Peyer's patch (tissue), 4 donors: Measurements from ENCODE around the gene CDKN2B.

Experiments
- POLR2A ChIP-seq, 2 donors: fragments of 450-650 bp; IDR thresholded peaks; one replicate each; pipeline ENCODE4 v1.5.1; 2017; ENCODE audit warnings: antibody characterized with exemption in 2 of 2, mild to moderate bottlenecking in 2 of 2, moderate library complexity in 2 of 2
- TF ChIP-seq, protein P1 (sequence below), 6 experiments: fragments of 450-650 bp in 4 of 6; fragments of 200-600 bp in 2 of 6; sonication (generic) in 1 of 6; IDR thresholded peaks; one replicate each; pipeline ENCODE4 v1.5.1; 2017 to 2019; ENCODE audit warnings: antibody characterized with exemption in 6 of 6, mild to moderate bottlenecking in 3 of 6, moderate library complexity in 1 of 6

DNA sequence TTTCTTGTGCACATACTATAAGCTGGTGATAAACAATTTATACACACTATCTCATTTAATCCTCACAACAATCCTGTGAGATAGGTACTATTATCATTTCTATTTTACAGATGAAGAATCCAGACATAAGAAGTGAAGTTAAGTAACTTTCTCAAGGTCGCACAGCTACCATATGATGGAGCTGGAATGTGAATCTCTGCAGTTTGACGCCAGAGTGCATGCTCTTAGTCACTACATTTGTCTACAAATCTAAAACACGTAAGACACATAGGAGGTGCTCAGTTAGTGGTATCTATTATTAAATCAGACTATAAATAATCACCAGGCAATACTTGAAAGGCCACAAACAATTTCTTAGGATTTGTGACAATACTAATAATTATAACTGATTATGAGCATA lies 45.0 kb upstream of the CDKN2B start:
- TF ChIP-seq, protein P1, sequence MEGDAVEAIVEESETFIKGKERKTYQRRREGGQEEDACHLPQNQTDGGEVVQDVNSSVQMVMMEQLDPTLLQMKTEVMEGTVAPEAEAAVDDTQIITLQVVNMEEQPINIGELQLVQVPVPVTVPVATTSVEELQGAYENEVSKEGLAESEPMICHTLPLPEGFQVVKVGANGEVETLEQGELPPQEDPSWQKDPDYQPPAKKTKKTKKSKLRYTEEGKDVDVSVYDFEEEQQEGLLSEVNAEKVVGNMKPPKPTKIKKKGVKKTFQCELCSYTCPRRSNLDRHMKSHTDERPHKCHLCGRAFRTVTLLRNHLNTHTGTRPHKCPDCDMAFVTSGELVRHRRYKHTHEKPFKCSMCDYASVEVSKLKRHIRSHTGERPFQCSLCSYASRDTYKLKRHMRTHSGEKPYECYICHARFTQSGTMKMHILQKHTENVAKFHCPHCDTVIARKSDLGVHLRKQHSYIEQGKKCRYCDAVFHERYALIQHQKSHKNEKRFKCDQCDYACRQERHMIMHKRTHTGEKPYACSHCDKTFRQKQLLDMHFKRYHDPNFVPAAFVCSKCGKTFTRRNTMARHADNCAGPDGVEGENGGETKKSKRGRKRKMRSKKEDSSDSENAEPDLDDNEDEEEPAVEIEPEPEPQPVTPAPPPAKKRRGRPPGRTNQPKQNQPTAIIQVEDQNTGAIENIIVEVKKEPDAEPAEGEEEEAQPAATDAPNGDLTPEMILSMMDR (IDR thresholded peaks at IDR 0.05), result no peak
- TF ChIP-seq POLR2A (IDR thresholded peaks at IDR 0.05), result no peak
